IMR-90 (cell line): ENCODE data around the gene IGFBPL1. TPM values are rescaled to one million over a fixed set of nuclear protein-coding genes. Genes with fewer than 3 reads are reported as not detected.

Experiments
- ATAC-seq: fragments of 200-7000 bp; cut with Tn5 transposase; 2 replicates; pipeline ENCODE4 v1.9.1; 2020; ENCODE audit warnings: low read depth, mild to moderate bottlenecking, moderate library complexity
- BruUV-seq: library from RNA; stranded (reverse); fragments of 400-500 nt; replicated peaks from 2 replicates; lab custom pipeline; 2021; lab: Mats Ljungman, UMichigan
- CTCF ChIA-PET: fragments of 300-600 bp; formaldehyde crosslinking; extraction: SDS; loops from one replicate; lab custom pipeline; 2021; ENCODE audit warnings: antibody characterized with exemption; lab: Yijun Ruan, JAX
- POLR2A ChIA-PET: fragments of 300-600 bp; sonication (Branson Sonifier 250); formaldehyde crosslinking; loops from one replicate; lab custom pipeline; 2022; ENCODE audit warnings: antibody characterized with exemption; ENCODE audit not compliant: unreplicated experiment; lab: Charles Lee
- DNase-seq: peaks from one replicate; pipeline ENCODE4 v3.0.0; 2013
- H2AFZ ChIP-seq: replicated peaks from 2 replicates; pipeline ENCODE3; 2013; ENCODE audit warnings: low read length, mild to moderate bottlenecking; ENCODE audit not compliant: poor library complexity
- H2AK5ac ChIP-seq: 2 replicates; pipeline ENCODE4 v1.6.1; 2013; ENCODE audit warnings: low read depth, low read length, inconsistent platforms
- H2AK9ac ChIP-seq: replicated peaks from 2 replicates; pipeline ENCODE3; 2013; ENCODE audit warnings: mild to moderate bottlenecking, low read depth, low read length, moderate library complexity; ENCODE audit not compliant: poor library complexity
- H2BK120ac ChIP-seq: 2 replicates; pipeline ENCODE4 v1.6.1; 2013; ENCODE audit warnings: low read depth, low read length, inconsistent platforms
- H2BK15ac ChIP-seq: 3 replicates; pipeline ENCODE4 v1.6.1; 2013; ENCODE audit warnings: low read depth, low read length, inconsistent platforms
- H2BK20ac ChIP-seq: 2 replicates; pipeline ENCODE4 v1.6.1; 2013; ENCODE audit warnings: low read depth, mild to moderate bottlenecking, inconsistent platforms, low read length, moderate library complexity
- H2BK5ac ChIP-seq: 2 replicates; pipeline ENCODE4 v1.6.1; 2013; ENCODE audit warnings: mild to moderate bottlenecking, low read depth, low read length, inconsistent platforms; ENCODE audit not compliant: poor library complexity, severe bottlenecking
- H3K14ac ChIP-seq: replicated peaks from 2 replicates; pipeline ENCODE4 v1.6.1; 2013; ENCODE audit warnings: low read depth, low read length, inconsistent platforms
- H3K18ac ChIP-seq: 2 replicates; pipeline ENCODE4 v1.6.1; 2013; ENCODE audit warnings: low read depth, low read length, control low read depth
- H3K23ac ChIP-seq: 2 replicates; pipeline ENCODE4 v1.6.1; 2013; ENCODE audit warnings: low read depth, low read length, inconsistent platforms
- H3K27ac ChIP-seq: 2 replicates; pipeline ENCODE4 v1.5.1; 2013; ENCODE audit warnings: mild to moderate bottlenecking, control low read depth, low read length; ENCODE audit not compliant: insufficient read depth
- H3K27me3 ChIP-seq: 2 replicates; pipeline ENCODE4 v1.6.1; 2013; ENCODE audit warnings: low read length; ENCODE audit not compliant: control insufficient read depth, insufficient read depth
- H3K36me3 ChIP-seq: 2 replicates; pipeline ENCODE4 v1.6.1; 2013; ENCODE audit warnings: low read length, mixed read lengths; ENCODE audit not compliant: control insufficient read depth, insufficient read depth
- H3K4ac ChIP-seq: 2 replicates; pipeline ENCODE4 v1.6.1; 2013; ENCODE audit warnings: low read depth, low read length, inconsistent platforms
- H3K4me1 ChIP-seq: 2 replicates; pipeline ENCODE4 v1.6.1; 2013; ENCODE audit warnings: low read length, mixed read lengths; ENCODE audit not compliant: control insufficient read depth, insufficient read depth
- H3K4me2 ChIP-seq: 2 replicates; pipeline ENCODE4 v1.6.1; 2013; ENCODE audit warnings: low read depth, mild to moderate bottlenecking, control low read depth, low read length, moderate library complexity
- H3K4me3 ChIP-seq: 2 replicates; pipeline ENCODE4 v1.5.1; 2013; ENCODE audit warnings: low read depth, mild to moderate bottlenecking, control low read depth, low read length, moderate library complexity; ENCODE audit not compliant: insufficient read depth
- H3K56ac ChIP-seq: 2 replicates; pipeline ENCODE4 v1.6.1; 2013; ENCODE audit warnings: low read length, inconsistent platforms; ENCODE audit not compliant: insufficient read depth; ENCODE audit errors: extremely low read depth
- H3K79me1 ChIP-seq, 2 experiments: 2 replicates each; pipeline ENCODE4 v1.6.1; 2013; ENCODE audit warnings: low read length in 2 of 2, inconsistent platforms in 1 of 2, low read depth in 1 of 2
- H3K9ac ChIP-seq: 2 replicates; pipeline ENCODE4 v1.6.1; 2013; ENCODE audit warnings: low read depth, low read length, control low read depth
- H3K9me1 ChIP-seq: 2 replicates; pipeline ENCODE4 v1.6.1; 2013; ENCODE audit warnings: low read length, inconsistent platforms; ENCODE audit not compliant: insufficient read depth
- H3K9me3 ChIP-seq: 2 replicates; pipeline ENCODE4 v1.6.1; 2013; ENCODE audit warnings: low read length; ENCODE audit not compliant: control insufficient read depth, insufficient read depth
- H4K20me1 ChIP-seq: 2 replicates; pipeline ENCODE4 v1.6.1; 2013; ENCODE audit warnings: low read length, inconsistent platforms; ENCODE audit not compliant: insufficient read depth
- H4K5ac ChIP-seq: 2 replicates; pipeline ENCODE4 v1.6.1; 2013; ENCODE audit warnings: mild to moderate bottlenecking, low read depth, low read length, control low read depth
- H4K8ac ChIP-seq, 2 experiments: 2 replicates each; pipeline ENCODE4 v1.6.1; 2013; ENCODE audit warnings: low read depth in 2 of 2, low read length in 2 of 2, control low read depth in 1 of 2, inconsistent platforms in 1 of 2
- H4K91ac ChIP-seq: 2 replicates; pipeline ENCODE4 v1.6.1; 2013; ENCODE audit warnings: low read depth, low read length, inconsistent platforms; ENCODE audit not compliant: insufficient read depth
- CEBPB ChIP-seq: IDR thresholded peaks from 2 replicates; pipeline ENCODE4 v1.6.1; 2012; ENCODE audit warnings: low read depth, low read length, improper control_type of control experiment
- CHD1 ChIP-seq: IDR thresholded peaks from 2 replicates; pipeline ENCODE4 v1.6.1; 2012; ENCODE audit warnings: low read depth, low read length, improper control_type of control experiment
- RAD21 ChIP-seq: IDR thresholded peaks from 2 replicates; pipeline ENCODE4 v1.6.1; 2012; ENCODE audit warnings: low read length, improper control_type of control experiment
- RCOR1 ChIP-seq: IDR thresholded peaks from 2 replicates; pipeline ENCODE4 v1.6.1; 2012; ENCODE audit warnings: mild to moderate bottlenecking, low read length, improper control_type of control experiment; ENCODE audit not compliant: insufficient replicate concordance
- WGBS, 2 experiments: methylation state at CpG; one replicate each; pipeline versions ENCODE4 v1.1.5 to v1.1.7; 2013; ENCODE audit warnings: missing lambda C conversion rate in 2 of 2; ENCODE audit not compliant: insufficient read length in 1 of 2; ENCODE audit errors: extremely low coverage in 2 of 2; 5-methylcytosine and 5-hydroxymethylcytosine counted together
- dilution Hi-C: fragments of 300-500 bp; cut with HindIII; formaldehyde crosslinking; loops from one replicate; pipeline ENCODE4 v1.14.3; 2018; ENCODE audit warnings: low sequenced_read_pairs; ENCODE audit not compliant: unreplicated experiment
- in situ Hi-C: fragments of 300-500 bp; cut with MboI; formaldehyde crosslinking; loops from 3 replicates; pipeline ENCODE4 v1.14.3; 2019; ENCODE audit warnings: low sequenced_read_pairs, inconsistent platforms, mixed read lengths
- intact Hi-C: fragments of 100-400 bp; cut with micrococcal nuclease; formaldehyde crosslinking; loops from 2 replicates; pipeline ENCODE4 v1.10.0; 2022
- polyA plus RNA-seq, 3 experiments: library from polyadenylated mRNA; depleted of rRNA; stranded (reverse); fragments of >200 nt; gene quantifications; 2 replicates each; pipeline ENCODE4 v1.2.3, GENCODE V29; 2012; ENCODE audit warnings: low replicate concordance in 1 of 3
- total RNA-seq: library from RNA; depleted of rRNA; stranded (reverse); fragments of >200 nt; gene quantifications from 2 replicates; pipeline ENCODE4 v1.2.3, GENCODE V29; 2012
- TF ChIP-seq, protein P1 (sequence below): fragments of 150-350 bp; IDR thresholded peaks from 2 replicates; pipeline ENCODE4 v1.6.1; 2017; ENCODE audit warnings: mild to moderate bottlenecking, antibody characterized with exemption, low read length, low read depth

The IGFBPL1 gene
- total and polyA plus RNA-seq, 2 of the 4 experiments (the other 2 are of a cell fraction) = not detected

DNA sequence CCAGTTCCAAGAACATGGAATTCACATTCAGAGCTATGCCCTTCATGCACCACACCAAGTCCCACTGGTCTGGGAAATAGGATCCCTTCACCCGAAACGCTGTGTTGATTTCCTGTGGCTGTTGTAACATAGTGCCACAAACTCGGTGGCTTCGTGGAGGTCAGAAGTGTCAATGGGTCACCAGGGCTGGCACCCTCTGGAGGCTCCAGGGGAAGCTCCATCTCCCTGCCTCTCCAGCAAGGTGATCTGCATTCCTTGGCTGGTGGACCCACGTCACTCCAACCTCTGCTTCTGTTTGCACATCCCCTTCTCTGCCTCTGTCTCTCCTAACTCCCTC is 60.7 kb downstream of the IGFBPL1 start:
- H2BK15ac ChIP-seq = 0 out of 3 replicates have a peak overlapping the region, but pooled peaks have one; percentile 20
- no peaks in the 10 kb centered on the region for H3K9me1 ChIP-seq
- no peak overlapping the region for H2BK5ac ChIP-seq
- H3K23ac ChIP-seq = no peak overlapping the region
- no peak overlapping the region for H2BK20ac ChIP-seq
- H3K56ac ChIP-seq = no peak overlapping the region
- H3K9ac ChIP-seq = no peak overlapping the region
- WGBS, 2 experiments = 88% methylated on average over 4 of the region's 5 CpGs; no CpG with 5 or more reads in 1 of the 2 experiments
- dilution Hi-C loops (no loop called here), in situ Hi-C loops (loop anchor here (5.0 to 25.0 kb wide), 4 partner anchors 279 to 876 kb away; partner anchors contain the start of gene POLR1E), intact Hi-C loops (loop anchor here (1.0 to 5.0 kb wide), 7 partner anchors 276 to 881 kb away; partner anchors contain the start of genes SHB and TOMM5)
- no peak overlapping the region for H2AK5ac ChIP-seq
- no peak for TF ChIP-seq CHD1
- no peak for TF ChIP-seq CEBPB
- TF ChIP-seq RCOR1 = no peak
- TF ChIP-seq RAD21 = no peak
- TF ChIP-seq, protein P1, sequence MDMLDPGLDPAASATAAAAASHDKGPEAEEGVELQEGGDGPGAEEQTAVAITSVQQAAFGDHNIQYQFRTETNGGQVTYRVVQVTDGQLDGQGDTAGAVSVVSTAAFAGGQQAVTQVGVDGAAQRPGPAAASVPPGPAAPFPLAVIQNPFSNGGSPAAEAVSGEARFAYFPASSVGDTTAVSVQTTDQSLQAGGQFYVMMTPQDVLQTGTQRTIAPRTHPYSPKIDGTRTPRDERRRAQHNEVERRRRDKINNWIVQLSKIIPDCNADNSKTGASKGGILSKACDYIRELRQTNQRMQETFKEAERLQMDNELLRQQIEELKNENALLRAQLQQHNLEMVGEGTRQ = no peak
- no peak overlapping the region for H3K27ac ChIP-seq
- no peak overlapping the region for H4K5ac ChIP-seq
- H4K8ac ChIP-seq = no peak overlapping the region
- ChIA-PET CTCF (interaction anchor here (0.5 to 0.7 kb wide), 2 partner anchors 600 to 1380 kb away, joined by 3 to 6 read pairs; no protein-coding TSS in a partner anchor), POLR2A (no interaction called here)
- H3K14ac ChIP-seq = no peak overlapping the region
- H4K20me1 ChIP-seq = no peaks in the 10 kb centered on the region
- H2BK120ac ChIP-seq = no peak overlapping the region
- H2AFZ ChIP-seq = peak overlapping the region; percentile 88
- H3K4me2 ChIP-seq = no peak overlapping the region
- no peak overlapping the region for H3K18ac ChIP-seq
- peaks cover 6% of the 10 kb centered on the region for H3K27me3 ChIP-seq
- peak overlapping the region; percentile 19 for H2AK9ac ChIP-seq
- H3K9me3 ChIP-seq = no peaks in the 10 kb centered on the region
- no TSS peak for BruUV-seq
- H3K4me3 ChIP-seq = no peak overlapping the region
- DNase-seq (no peak), ATAC-seq (no peak)
- H3K79me1 ChIP-seq = no peaks in the 10 kb centered on the region
- H3K4ac ChIP-seq = no peak overlapping the region
- H3K4me1 ChIP-seq = peaks cover 3% of the 10 kb centered on the region
- no peak overlapping the region for H4K91ac ChIP-seq
- no peaks in the 10 kb centered on the region for H3K36me3 ChIP-seq
